KMS-11 (cell line): ENCODE measurements around the gene RBM7.

Experiments
- H2AFZ ChIP-seq: fragments of 200-600 bp; sonication (generic); 2 replicates; pipeline ENCODE4 v1.6.1; 2016; ENCODE audit warnings: antibody characterized with exemption, mixed run types, low read depth
- H3K27ac ChIP-seq: fragments of 200-600 bp; sonication (generic); 2 replicates; pipeline ENCODE4 v1.6.1; 2016; ENCODE audit warnings: mild to moderate bottlenecking, mixed run types
- H3K27me3 ChIP-seq: fragments of 200-600 bp; sonication (generic); 2 replicates; pipeline ENCODE4 v1.6.1; 2017; ENCODE audit warnings: mild to moderate bottlenecking, low read depth, mixed run types, moderate library complexity; ENCODE audit not compliant: insufficient read depth
- H3K36me3 ChIP-seq: fragments of 200-600 bp; sonication (generic); 2 replicates; pipeline ENCODE4 v1.6.1; 2017; ENCODE audit warnings: mild to moderate bottlenecking, mixed run types; ENCODE audit not compliant: insufficient read depth
- H3K4me1 ChIP-seq: fragments of 200-600 bp; sonication (generic); 2 replicates; pipeline ENCODE4 v1.6.1; 2016; ENCODE audit warnings: mild to moderate bottlenecking, low read depth, mixed run types; ENCODE audit not compliant: poor library complexity, severe bottlenecking
- H3K4me2 ChIP-seq: fragments of 200-600 bp; sonication (generic); 2 replicates; pipeline ENCODE4 v1.7.0; 2016; ENCODE audit warnings: mild to moderate bottlenecking, mixed run types
- H3K4me3 ChIP-seq: fragments of 200-600 bp; sonication (generic); IDR thresholded peaks from 2 replicates; pipeline ENCODE4 v1.6.1; 2017; ENCODE audit warnings: low read depth, low read length, mixed read lengths; ENCODE audit not compliant: insufficient read depth
- H3K79me2 ChIP-seq: fragments of 200-600 bp; sonication (generic); 2 replicates; pipeline ENCODE4 v1.6.1; 2016; ENCODE audit warnings: low read depth, mixed run types; ENCODE audit not compliant: insufficient read depth
- H3K9ac ChIP-seq: fragments of 200-600 bp; sonication (generic); 2 replicates; pipeline ENCODE4 v1.6.1; 2016; ENCODE audit warnings: mild to moderate bottlenecking, mixed run types
- H4K20me1 ChIP-seq: fragments of 200-600 bp; sonication (generic); 2 replicates; pipeline ENCODE4 v1.6.1; 2016; ENCODE audit warnings: mild to moderate bottlenecking, mixed run types; ENCODE audit not compliant: insufficient read depth
- TF ChIP-seq, protein P1 (sequence below): fragments of 200-600 bp; sonication (generic); conservative IDR thresholded peaks from 2 replicates; pipeline ENCODE4 v1.6.1; 2017; ENCODE audit warnings: low read depth, mild to moderate bottlenecking, antibody characterized with exemption, low read length, moderate library complexity, mixed read lengths

Gene RBM7

DNA sequence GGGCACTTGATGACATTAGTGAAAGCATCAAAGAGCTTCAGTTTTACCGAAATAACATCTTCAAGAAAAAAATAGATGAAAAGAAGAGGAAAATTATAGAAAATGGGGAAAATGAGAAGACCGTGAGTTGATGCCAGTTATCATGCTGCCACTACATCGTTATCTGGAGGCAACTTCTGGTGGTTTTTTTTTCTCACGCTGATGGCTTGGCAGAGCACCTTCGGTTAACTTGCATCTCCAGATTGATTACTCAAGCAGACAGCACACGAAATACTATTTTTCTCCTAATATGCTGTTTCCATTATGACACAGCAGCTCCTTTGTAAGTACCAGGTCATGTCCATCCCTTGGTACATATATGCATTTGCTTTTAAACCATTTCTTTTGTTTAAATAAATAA, 49.4 kb downstream of the RBM7 start:
- Histone ChIP-seq H3K4me1 (peaks cover 4% of the 10 kb centered on the region), H3K36me3 (no peaks in the 10 kb centered on the region), H3K4me3 (no peak overlapping the region), H3K9ac (no peak overlapping the region), H3K27ac (no peak overlapping the region), H4K20me1 (no peaks in the 10 kb centered on the region), H3K79me2 (no peaks in the 10 kb centered on the region), H3K4me2 (no peak overlapping the region), H3K27me3 (no peaks in the 10 kb centered on the region), H2AFZ (no peak overlapping the region)
- TF ChIP-seq, protein P1, sequence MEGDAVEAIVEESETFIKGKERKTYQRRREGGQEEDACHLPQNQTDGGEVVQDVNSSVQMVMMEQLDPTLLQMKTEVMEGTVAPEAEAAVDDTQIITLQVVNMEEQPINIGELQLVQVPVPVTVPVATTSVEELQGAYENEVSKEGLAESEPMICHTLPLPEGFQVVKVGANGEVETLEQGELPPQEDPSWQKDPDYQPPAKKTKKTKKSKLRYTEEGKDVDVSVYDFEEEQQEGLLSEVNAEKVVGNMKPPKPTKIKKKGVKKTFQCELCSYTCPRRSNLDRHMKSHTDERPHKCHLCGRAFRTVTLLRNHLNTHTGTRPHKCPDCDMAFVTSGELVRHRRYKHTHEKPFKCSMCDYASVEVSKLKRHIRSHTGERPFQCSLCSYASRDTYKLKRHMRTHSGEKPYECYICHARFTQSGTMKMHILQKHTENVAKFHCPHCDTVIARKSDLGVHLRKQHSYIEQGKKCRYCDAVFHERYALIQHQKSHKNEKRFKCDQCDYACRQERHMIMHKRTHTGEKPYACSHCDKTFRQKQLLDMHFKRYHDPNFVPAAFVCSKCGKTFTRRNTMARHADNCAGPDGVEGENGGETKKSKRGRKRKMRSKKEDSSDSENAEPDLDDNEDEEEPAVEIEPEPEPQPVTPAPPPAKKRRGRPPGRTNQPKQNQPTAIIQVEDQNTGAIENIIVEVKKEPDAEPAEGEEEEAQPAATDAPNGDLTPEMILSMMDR: no peak

DNA sequence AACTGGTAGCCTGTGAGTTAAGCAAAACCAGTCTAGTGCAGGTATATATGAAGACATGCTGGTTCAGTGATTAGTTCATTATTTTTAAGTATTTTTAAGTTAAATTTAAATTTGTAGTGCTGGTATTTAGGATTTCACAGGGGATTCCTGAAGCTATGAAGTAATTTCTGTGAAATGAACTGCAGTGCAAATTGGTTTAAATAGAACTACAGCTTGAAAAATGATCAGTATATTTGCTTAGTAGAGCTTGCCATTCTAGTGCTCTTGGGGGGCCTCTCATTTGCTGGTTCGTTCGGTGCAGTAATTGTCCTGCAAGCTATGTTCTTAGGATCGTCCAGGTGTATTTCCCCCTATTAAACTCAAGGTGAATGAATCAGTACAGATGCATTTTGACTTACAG, 51.9 kb downstream of the RBM7 start:
- no peak overlapping the region for H3K4me2 ChIP-seq
- H3K9ac ChIP-seq: no peak overlapping the region
- H3K27ac ChIP-seq: no peak overlapping the region
- peaks cover 4% of the 10 kb centered on the region for H3K4me1 ChIP-seq
- H2AFZ ChIP-seq: no peak overlapping the region
- TF ChIP-seq, protein P1: no peak
- no peaks in the 10 kb centered on the region for H3K36me3 ChIP-seq
- H3K27me3 ChIP-seq: no peaks in the 10 kb centered on the region
- no peaks in the 10 kb centered on the region for H4K20me1 ChIP-seq
- H3K4me3 ChIP-seq: no peak overlapping the region
- no peaks in the 10 kb centered on the region for H3K79me2 ChIP-seq
